ENCODE measurements around the gene DISP3.

DISP3 gene

GRCh38 chr1:11482198-11482597, 3.2 kb downstream of the DISP3 start:
- DNase-seq, result peak in 2 of 10 donors; percentile 23 to 72

DNA sequence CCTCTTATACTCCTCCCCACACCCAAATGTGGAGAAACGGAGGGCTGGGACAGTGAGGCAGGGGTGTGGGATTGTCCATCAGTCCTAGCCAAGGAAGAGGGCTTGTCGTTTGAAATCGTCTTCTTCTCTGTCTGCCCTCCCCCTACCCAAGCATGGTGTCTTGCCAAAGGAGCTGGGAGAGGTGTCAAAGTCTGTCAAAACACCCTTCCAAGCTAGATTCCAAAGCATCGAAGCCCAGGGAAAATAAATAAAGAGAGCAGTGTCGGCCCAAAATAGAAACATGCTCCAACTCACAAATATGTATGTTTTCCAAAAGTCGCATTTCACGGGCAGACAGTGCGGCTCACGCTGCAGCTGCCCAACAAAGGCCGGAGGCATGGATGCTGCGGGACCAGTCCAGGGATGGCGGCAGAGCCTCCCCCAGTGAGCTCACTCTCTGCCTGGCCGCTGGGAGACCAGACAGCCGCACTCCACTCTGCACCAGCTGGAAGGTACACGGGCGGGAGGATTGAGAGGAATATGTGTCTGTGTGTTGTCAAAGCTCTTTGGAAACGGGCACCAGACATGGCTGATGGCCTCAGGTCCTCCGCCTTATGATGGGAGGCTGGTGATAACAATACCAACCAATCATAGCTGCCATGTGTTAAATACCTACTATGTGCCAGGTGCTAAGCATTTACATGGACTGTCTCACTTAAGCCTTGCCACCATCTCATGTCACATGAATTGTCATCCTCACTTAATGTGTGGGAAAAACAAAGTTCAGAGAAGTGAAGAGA, 3.9 kb downstream of the DISP3 start:
- peak in 7 of 10 donors; percentile 28 to 92 (median 54) for DNase-seq
- intact Hi-C loops (cut with DNase I), result no loop called here

More at GRCh38 chr1:11482198-11482597, 3.2 kb downstream of the DISP3 start:
- intact Hi-C loops (cut with DNase I), result no loop called here

DNA sequence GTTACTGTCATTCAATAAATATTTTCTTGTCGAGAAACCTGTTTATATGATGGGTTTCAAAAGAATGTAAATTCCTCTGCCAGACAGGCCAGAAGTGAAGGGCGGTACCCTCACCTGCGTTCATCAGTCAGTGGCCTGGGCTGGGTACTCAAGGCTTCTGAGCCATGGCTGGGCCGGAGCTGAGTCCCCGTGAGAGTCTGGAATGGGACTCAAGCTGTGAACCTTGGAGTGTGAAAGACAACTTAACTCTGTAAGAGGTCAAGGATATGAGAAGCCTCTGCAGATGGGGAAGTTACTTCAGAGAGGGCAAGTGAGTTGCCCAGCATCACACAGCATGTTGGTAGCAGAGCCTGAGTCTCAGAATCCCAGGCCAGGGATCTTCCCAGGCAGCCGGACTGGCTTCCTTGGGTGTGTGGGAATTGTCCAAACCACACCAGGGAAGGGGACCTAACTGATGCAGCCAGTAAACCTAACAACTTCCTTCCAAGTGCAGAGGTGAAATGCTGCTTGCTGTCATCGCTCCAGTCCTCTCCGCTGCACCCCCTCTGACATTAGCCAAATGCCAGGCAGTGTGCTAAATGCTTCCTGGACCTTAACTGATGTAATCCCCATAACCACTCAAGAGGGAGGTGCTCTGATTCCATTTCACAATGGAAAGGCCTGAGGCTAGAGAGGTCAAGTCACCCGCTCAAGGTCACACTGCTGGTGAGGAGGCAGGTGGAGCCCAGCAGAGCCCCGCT, 4.8 kb downstream of the DISP3 start:
- peak in 2 of 10 donors; percentile 42 to 46 for DNase-seq
- intact Hi-C loops (cut with DNase I), result no loop called here

DNA sequence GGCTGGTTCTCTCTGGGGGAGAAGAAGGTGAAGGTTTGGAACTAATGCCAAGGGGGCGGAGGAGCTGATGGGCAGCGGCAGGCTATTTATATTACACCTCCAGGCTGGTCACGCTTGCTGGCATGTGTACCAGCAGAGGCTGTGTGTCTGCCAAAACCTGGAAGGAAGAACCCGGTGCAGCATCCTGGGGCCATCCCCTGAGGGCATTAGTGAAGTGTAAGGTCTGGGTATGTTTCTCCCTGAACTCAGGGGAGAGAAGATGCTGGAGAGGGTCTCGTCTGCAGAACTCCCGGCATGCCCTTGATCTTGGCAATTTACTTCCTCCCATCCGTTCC, 5.3 kb downstream of the DISP3 start:
- DNase-seq, result peak in 2 of 10 donors; percentile 42 to 68
- intact Hi-C loops (cut with DNase I), result no loop called here

DNA sequence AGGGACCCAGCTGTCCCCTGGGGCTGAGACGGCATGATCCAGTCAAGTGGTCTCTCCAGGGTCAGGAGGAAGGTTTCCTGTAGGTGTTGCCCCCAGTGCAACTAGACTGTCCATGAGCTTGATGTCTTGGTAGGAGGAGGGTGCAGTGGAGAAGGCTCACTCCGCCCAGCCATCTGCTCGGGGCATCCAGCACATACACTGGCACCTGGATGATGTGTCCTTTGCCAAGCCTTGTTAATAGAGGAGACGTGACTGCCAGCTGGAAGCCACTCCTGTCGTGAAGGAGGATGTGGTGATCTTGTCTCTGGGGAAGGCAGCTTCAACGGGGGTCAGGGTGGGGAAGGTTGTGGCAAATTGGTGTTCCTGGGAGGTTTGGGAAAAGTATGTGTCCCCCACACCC, 6.2 kb downstream of the DISP3 start:
- intact Hi-C loops (cut with DNase I), result no loop called here

DNA sequence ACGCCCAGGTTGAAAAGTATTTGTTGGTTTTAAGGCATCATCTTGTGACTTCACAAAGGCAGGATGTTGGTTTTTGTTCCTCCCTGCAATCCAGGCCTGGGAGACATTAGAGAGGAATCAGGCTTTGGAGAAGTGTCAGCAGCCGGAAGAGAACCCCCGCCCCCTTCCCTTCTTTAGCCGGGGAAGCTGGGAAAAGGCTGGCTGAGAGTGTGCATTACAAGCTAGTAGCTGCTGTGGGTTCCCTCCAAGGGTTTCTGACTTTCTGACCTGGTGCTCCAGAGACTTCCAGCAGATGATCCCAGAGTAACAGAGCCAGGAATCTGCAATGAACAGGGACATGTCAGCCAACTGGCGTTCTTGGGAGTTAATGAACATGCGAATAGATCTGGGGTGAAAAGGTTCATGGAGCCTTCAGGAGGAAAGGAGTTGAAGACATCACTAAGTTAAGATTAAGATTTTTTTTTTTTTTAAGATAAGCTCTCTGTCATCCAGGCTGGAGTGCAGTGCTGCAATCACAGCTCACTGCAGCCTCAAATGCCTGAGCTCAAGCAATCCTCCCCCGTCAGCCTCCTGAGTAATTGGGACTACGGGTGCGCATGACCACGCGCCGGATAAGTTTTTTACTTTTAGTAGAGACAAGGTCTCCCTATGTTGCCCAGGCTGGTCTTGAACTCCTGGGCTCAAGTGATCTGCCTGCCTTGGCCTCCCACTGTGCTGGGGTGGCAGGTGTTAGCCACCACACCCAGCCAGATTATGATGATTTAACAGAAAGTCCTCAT, 7.5 kb downstream of the DISP3 start:
- intact Hi-C loops (cut with DNase I), result no loop called here
- DNase-seq, result peak in 1 of 10 donors; percentile 47

More for the DNA sequence above, 6.2 kb downstream of the DISP3 start:
- peak in 2 of 10 donors; percentile 43 to 46 for DNase-seq

- intact Hi-C loops (cut with DNase I), result no loop called here
- peak in 1 of 10 donors; percentile 53 for DNase-seq
These were observed 8.3 kb downstream of the DISP3 start for GRCh38 chr1:11487196-11487751.

GRCh38 chr1:11488201-11488770, 9.3 kb downstream of the DISP3 start:
- peak in 1 of 10 donors; percentile 52 for DNase-seq
- intact Hi-C loops (cut with DNase I), result no loop called here

DNA sequence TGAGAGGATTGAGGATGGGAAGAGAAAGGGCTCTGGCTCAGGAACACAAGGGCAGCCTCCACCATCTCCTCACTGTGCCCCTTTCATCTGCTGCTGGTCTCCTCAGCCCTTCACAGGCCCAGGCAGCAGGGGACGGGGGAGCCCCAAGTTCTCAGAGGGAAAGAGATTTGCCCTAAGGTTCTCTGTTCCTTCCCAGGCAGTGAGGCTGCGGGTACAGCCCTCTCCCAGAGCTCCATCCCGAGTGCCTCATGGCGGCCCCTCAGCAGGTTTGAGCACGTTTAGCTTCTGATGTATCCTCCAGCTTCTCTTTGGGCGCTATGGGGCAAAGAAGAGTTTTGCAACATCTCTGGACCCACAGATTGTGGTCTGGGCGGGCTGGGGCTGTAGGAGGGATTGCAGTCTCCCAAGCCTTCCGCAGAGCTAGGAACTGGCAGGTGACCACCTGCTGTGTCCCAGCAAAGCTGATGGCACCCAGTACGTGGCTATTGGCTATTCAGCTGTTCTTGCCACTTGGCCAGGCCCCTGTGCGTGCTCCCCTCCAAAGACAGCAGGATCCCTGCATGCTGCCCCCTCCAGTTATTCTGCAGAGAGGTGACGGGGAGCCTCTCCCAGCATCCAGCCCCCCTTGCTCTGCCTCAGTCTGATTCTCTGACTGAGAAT, 10.1 kb downstream of the DISP3 start:
- peak in 1 of 10 donors; percentile 69 for DNase-seq
- intact Hi-C loops (cut with DNase I), result no loop called here

DNA sequence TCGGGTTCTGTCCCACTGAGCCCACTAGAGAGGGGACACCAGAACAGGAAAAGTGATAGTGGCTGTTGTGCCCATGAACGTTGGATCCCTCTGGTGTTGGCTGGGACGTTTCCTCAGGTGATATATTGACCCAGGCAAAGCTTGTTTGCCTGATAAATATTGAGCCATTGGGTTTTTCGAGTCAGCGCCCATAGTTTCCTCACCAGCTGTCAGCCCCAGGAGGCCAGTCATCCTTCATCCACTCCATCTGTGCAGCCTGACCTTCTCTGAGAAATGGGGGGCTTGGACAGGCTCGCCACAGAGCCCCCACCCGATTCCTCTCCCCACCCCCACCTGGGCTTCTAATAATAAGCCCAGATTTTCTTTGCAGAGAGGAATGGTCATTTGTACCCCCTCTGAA, 13.3 kb downstream of the DISP3 start:
- no peak for DNase-seq
- intact Hi-C loops (cut with DNase I), result no loop called here

DNA sequence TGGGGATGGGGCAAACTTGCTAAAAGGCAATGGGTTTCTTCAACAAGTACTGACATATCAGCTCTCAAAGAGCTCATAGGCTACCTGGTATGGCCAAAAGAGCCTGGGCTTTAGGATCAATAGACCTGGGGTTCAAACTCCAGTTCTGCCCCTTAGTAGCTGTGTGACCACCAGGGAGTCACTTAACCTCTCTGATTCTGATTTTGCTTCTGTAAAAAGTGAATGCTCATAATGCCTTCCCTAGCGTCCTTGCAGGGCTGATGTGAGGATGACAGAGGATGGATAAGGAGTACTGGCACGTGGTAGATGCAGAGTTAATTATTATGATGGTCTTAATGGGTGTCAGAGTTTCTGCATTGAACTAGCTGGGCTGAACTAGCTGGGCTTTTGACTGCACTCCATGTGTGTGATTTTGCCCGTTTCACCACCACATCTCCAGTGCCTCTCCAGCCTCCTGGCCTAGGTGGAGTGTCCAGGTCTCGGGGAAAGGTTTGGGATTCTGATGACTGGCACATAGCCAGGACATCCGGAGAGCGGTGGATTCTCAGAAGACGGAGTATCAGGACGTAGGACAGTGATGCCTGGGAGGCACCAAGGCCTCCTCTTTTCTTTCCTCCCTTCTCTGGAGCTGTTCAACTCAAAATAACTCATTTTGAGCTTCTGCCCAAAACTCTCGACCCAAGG, 15.2 kb downstream of the DISP3 start:
- intact Hi-C loops (cut with DNase I), result no loop called here
- DNase-seq, result peak in 1 of 10 donors; percentile 53

DNA sequence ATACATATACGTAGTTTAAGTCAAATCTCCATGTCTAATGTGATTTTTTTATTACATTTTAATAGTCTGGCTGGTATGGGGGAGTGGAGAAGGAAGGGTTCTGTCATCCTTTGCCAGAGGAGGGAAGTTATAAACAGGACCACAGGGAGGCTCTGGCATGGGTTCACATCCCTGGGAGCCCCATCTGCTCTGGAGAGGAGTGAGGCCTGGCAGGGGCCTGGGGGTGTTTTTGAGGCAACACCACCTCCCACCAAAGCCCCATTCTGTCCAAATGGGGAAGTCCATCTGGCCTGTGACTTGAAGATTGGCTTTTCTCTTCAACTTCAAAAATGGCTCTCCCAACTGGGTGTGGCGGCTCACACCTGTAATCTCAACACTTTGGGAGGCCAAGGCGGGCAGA, 15.8 kb downstream of the DISP3 start:
- intact Hi-C loops (cut with DNase I), result no loop called here
- DNase-seq, result peak in 1 of 10 donors; percentile 77

- peak in 1 of 10 donors; percentile 4 for DNase-seq
- intact Hi-C loops (cut with DNase I), result no loop called here
These were observed 16.6 kb downstream of the DISP3 start for GRCh38 chr1:11495579-11495978.

DNA sequence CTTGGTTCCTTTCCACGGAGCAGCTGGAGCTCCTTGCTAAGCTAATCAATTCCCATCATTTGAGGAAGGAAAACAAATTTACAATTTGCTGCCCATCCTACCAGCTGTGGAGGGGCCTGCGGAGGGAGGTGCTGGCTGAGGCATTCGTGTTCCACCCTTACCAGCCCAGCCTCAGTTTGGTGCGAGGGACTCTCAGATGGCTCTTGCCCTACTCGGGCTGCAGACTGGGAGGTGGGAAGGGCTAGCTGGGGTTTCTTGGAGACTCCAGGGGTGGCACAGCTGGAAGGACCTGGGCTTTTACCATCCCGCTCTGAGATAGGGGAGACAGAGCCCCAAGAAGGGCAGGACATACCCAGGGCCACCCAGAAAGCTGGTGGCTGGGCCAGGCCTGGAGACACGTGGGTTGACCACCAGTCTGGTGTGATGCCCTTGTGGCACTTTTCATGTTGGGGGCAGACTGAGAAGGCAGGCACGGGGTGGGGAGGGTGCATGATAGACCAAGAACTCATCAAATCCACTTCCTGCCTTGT, 17.7 kb downstream of the DISP3 start:
- peak in 1 of 10 donors; percentile 43 for DNase-seq
- intact Hi-C loops (cut with DNase I), result no loop called here

DNA sequence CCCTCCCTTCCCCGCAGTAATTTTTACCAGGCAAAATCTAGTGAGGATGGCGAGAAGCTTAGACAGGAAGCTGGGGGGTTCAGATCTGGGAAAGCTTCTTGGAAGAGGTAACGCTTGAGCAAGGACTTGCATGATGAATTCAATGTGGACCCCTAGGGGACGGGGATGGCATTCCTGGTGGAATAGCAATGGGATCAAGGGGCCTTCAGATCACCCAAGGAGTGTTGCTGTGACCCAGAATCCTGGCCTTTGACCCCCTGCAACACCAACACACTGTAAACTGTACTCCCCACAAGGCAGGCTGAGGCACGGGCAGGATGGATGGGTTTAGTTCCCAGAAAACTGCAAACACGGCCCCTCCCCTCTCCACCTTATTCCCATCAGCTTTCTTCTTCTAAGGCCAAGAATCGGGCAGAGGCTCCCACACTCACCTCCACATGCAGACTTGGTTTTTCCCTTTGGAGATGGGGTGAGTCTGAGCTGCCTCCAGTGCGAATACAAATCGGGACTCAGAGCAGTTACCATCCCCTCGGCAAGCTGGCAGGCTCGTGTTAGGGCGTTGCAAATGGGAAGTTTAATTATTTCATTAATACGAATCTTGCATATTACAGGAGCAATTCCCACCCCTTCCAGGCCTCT, 20.1 kb downstream of the DISP3 start:
- DNase-seq, result peak in 1 of 10 donors; percentile 34
- intact Hi-C loops (cut with DNase I), result no loop called here

- DNase-seq, result peak in 9 of 10 donors; percentile 30 to 93 (median 57)
- intact Hi-C loops (cut with DNase I), result no loop called here
These were observed 20.8 kb downstream of the DISP3 start for GRCh38 chr1:11499601-11500331.

- peak in 1 of 10 donors; percentile 62 for DNase-seq
- intact Hi-C loops (cut with DNase I), result no loop called here
These were observed 21.9 kb downstream of the DISP3 start for GRCh38 chr1:11500881-11501280.

GRCh38 chr1:11501491-11501897, 22.5 kb downstream of the DISP3 start:
- intact Hi-C loops (cut with DNase I), result no loop called here
- peak in 3 of 10 donors; percentile 20 to 91 (median 48) for DNase-seq
